GM03348 (cell line): ENCODE measurements around the gene CD83.
"Not testable (repeated sequence)": the region's sequence is repeated elsewhere in the genome, so short reads cannot be mapped to it uniquely, and the experiment has no call there.

ENCODE experiments used
- DNase-seq: peaks from one replicate; pipeline ENCODE4 v3.0.0; 2012; ENCODE audit warnings: low spot score

The CD83 gene, protein sequence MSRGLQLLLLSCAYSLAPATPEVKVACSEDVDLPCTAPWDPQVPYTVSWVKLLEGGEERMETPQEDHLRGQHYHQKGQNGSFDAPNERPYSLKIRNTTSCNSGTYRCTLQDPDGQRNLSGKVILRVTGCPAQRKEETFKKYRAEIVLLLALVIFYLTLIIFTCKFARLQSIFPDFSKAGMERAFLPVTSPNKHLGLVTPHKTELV

DNA sequence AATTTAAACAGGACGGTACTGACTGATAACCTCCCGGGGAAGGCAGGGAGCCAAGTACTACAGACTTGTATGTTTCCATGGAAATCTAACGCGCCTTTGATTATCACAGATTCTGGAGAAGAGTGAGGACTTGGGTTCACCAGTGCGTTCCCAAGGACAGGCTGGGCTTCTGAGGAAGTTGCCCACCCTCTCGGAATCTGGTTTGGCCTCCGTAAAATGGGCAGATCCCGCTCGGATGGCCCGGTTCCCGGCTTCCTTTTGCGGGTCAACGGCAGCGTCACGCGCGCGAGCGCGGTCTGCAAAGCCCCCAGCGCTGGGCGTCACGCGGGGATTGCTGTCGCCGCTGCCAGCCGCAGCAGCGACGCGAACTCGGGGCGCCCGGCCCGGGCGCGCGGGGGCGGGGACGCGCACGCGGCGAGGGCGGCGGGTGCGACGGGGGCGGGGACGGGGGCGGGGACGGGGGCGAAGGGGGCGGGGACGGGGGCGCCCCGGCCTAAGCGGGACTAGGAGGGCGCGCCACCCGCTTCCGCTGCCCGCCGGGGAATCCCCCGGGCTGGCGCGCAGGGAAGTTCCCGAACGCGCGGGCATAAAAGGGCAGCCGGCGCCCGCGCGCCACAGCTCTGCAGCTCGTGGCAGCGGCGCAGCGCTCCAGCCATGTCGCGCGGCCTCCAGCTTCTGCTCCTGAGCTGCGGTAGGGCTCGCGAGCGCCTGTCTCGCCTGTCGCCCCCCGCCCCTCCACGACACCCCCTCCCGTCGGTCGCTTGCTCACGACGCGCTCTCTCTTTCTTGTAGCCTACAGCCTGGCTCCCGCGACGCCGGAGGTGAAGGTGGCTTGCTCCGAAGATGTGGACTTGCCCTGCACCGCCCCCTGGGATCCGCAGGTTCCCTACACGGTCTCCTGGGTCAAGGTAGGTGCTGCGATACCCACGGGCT lies at the start of gene CD83:
CD83 (plus strand) TSS at position 615 of the 933 bp plus-strand sequence; CDS start at position 655, 40 bp downstream.
- DNase-seq, result peak; percentile 96

DNA sequence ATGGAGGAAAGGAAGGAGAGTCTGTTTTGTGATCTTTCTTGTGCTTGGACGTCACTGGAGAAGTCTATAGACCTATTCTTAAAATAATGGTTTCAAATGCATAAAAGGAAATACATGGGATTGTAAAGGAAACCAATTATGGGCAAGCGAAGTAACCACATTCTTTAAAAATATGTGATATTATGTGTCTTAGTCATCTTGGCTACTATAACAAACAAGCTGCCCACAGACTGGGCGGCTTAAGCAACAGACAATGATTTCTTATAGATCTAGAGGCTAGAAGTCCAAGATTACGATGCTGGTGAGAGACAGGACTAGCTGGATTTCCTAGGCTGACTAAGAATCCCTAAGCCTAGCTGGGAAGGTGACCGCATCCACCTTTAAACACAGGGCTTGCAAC lies 49.4 kb upstream of the CD83 start:
- DNase-seq, result peak; percentile 75

GRCh38 chr6:14068623-14069022 lies 48.9 kb upstream of the CD83 start:
- DNase-seq, result no peak

- no peak for DNase-seq
These were observed 47.1 kb upstream of the CD83 start for GRCh38 chr6:14070457-14070856.

- DNase-seq, result peak; percentile 32
These were observed 45.5 kb upstream of the CD83 start for GRCh38 chr6:14072084-14072483.

- not testable (repeated sequence) for DNase-seq
These were observed 43.8 kb upstream of the CD83 start for GRCh38 chr6:14073561-14074354.

- no peak for DNase-seq
These were observed 43.0 kb upstream of the CD83 start for GRCh38 chr6:14074476-14075094.

DNA sequence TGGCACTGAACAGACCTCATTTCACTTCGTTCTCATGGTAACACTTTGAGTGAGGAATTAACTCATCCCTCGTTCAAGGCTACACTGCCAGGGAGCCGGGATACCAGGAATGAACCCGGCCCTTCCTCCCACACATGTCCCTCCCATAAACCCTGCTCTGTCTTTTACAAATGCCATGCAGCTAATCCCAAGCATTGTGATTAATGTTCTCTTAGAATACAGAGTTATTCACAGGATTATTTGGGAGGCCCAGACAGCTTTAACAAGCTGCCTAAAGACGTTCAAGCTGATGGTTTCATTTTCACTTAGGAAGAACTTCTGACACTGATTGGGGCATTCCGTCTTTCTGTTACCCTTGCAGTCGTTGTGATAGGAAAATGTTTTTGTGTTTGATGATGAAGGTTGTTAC lies 42.5 kb upstream of the CD83 start:
- DNase-seq, result peak; percentile 55

GRCh38 chr6:14077193-14077867 lies 40.2 kb upstream of the CD83 start:
- no peak for DNase-seq

- DNase-seq, result no peak
These were observed 38.1 kb upstream of the CD83 start for GRCh38 chr6:14079433-14079832.

GRCh38 chr6:14079971-14080370 lies 37.6 kb upstream of the CD83 start:
- DNase-seq, result no peak

DNA sequence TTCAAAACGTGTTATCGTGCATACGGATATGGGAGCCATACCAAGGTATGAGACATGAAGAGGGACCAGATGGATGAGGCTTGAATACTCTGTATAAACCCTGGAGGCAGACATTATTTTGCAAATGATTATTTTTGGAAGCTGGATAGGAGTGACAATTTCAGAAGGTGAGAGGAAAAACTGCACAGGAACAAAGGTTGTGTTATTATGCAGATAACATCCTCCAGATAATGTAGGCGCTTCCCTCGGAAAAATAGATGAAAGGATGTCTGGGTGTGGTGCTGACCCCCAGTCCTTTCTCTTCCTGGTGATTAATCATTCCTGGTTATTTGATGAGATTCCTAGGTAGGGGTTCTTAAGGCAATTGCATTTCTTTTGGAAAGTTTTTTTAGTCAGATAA lies 36.4 kb upstream of the CD83 start:
- DNase-seq, result no peak

DNA sequence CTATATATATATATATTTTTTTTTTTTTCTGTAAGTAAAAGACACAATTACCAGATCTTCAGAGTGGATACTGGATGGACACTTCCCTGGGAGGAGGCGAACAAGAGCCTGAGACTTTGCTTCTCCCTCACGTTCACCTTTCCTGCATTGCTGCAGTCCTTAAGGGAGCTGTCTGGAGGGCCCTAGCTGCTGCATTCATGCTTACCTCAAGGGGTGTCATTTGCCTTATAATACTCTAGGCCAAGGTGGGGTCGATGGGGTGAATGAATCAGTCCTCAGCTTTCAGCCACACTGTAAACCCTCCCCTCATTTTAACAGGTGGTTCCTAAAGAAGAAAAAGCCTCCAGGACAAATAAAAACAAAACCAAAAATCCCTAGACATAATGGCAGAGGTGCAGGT lies 34.8 kb upstream of the CD83 start:
- no peak for DNase-seq

DNA sequence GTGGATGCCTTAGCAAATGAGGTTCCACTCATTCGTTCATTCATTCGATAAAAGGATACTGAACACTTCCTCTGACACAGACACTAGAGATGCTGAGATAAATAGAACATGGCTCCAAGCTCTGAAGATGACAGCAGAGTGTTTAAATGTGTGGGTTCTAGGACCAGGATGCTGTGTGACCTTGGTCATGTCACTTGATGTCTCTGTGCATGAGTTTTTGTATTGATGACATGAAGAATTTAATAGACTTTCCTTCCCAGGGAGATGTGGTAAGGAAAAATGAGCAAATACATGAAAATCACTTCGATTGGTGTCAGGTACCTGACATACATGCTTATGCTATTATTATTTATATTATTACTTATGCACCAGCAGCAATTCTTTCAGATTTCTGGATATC lies 34.3 kb upstream of the CD83 start:
- DNase-seq, result no peak

- DNase-seq, result no peak
These were observed 33.8 kb upstream of the CD83 start for GRCh38 chr6:14083751-14084150.

GRCh38 chr6:14084388-14084787 lies 33.2 kb upstream of the CD83 start:
- DNase-seq, result no peak

DNA sequence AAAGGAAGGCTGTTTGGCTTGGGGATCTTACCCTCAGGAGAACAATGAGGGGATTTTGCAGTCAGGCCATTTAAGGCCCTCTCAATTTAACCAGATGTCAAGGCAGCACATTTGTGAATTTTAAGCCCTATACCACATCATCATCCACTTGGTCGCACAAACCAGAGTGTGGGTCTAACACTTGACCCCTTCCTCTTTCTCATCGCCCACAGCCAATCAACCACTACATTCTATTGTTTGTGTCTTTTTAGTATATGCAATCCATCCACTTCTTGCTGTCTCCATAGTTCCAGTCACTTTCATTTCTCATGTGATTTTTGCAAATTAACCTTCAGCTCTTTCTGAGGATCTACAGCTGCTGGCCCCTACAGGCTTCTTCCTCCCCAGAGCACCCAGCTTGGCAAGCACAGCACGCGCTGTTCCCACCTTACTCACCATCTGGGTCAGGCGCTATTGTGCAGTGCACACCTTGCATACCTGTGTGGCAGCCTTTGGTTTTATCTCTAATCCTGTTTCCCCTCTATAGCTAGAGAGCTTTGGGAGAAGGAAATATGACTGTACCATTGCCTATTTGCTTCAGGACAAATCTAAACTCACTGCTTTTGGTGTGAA lies 32.3 kb upstream of the CD83 start:
- DNase-seq, result no peak

- no peak for DNase-seq
These were observed 30.9 kb upstream of the CD83 start for GRCh38 chr6:14086701-14087100.

DNA sequence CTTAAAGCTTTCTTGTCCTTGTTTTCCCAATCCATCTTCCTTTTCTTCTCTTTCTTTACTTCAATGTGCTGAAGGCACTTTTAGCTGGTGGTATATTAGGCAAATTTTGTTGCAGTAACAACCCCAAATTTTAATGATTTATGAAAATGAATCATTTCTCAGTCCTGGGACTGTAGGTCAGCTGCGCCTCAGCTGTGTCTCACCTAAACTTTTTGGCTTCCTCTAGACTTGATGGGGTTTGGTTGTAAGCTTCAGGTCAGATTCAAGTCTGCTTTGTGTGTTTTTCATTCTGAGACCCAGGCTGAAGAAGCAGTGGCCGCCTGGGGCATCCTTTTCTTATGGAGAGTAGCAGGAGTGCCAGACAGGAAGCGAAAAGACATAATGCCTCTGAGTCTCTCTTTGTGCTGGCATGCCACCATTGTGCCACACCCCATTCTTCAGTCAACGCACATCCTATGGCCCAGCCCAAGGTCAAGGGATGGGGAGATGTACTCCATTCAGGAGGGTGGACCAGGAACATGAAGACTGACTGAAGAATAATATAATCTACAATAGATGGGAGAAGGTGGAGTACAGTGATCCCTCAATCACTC lies 28.9 kb upstream of the CD83 start:
- DNase-seq, result no peak

DNA sequence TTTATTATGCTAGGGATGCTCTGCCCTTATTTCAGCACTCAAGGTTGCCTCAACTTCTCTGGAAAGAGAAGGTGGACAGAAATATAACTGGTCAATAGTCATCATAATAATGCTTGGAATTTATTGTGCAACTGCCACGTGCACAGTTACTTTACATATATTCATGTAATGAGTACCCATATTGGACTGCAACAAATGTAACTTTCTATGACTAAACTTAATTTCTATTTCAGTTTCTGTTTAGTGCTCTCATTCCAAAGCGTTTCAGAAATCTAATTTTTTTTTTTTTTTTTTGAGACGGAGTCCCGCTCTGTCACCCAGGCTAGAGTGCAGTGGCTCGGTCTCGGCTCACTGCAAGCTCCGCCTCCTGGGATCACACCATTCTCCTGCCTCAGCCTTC lies 28.3 kb upstream of the CD83 start:
- no peak for DNase-seq
